Astrocyte (in vitro differentiated cells and primary cell): Measurements from ENCODE around the gene NABP2. TPM values are rescaled to one million over a fixed set of nuclear protein-coding genes. Genes with fewer than 3 reads are reported as not detected.

ENCODE experiments used
- DNase-seq: peaks from one replicate; pipeline ENCODE4 v3.0.0-alpha.2; 2010; ENCODE audit warnings: low read depth
- FAIRE-seq: peaks from 2 replicates; lab custom pipeline; 2011; peaks lifted over from hg19 to GRCh38; lab: Jason Lieb, UNC
- H2AFZ ChIP-seq: 2 replicates; pipeline ENCODE4 v1.6.0; 2012; ENCODE audit warnings: low read depth, low read length, inconsistent platforms
- H3K27ac ChIP-seq: 2 replicates; pipeline ENCODE4 v1.5.1; 2011; ENCODE audit warnings: low read depth, low read length, inconsistent platforms
- H3K27me3 ChIP-seq: 2 replicates; pipeline ENCODE4 v1.6.0; 2011; ENCODE audit warnings: low read length, inconsistent platforms; ENCODE audit not compliant: insufficient read depth
- H3K36me3 ChIP-seq: 2 replicates; pipeline ENCODE4 v1.5.1; 2011; ENCODE audit warnings: low read length, inconsistent platforms; ENCODE audit not compliant: insufficient read depth
- H3K4me1 ChIP-seq: 2 replicates; pipeline ENCODE4 v1.5.1; 2011; ENCODE audit warnings: low read length, inconsistent platforms; ENCODE audit not compliant: insufficient read depth
- H3K4me2 ChIP-seq: 2 replicates; pipeline ENCODE4 v1.6.0; 2012; ENCODE audit warnings: low read length, inconsistent platforms
- H3K4me3 ChIP-seq: 2 replicates; pipeline ENCODE4 v1.5.1; 2011; ENCODE audit warnings: low read depth, mild to moderate bottlenecking, low read length, inconsistent platforms; ENCODE audit not compliant: insufficient read depth
- H3K79me2 ChIP-seq: 2 replicates; pipeline ENCODE4 v1.6.0; 2012; ENCODE audit warnings: mild to moderate bottlenecking, low read length, inconsistent platforms; ENCODE audit not compliant: insufficient read depth
- H3K9ac ChIP-seq: 2 replicates; pipeline ENCODE4 v1.6.0; 2012; ENCODE audit warnings: mild to moderate bottlenecking, low read length, inconsistent platforms
- H3K9me3 ChIP-seq: 2 replicates; pipeline ENCODE4 v1.5.1; 2012; ENCODE audit warnings: low read depth, mild to moderate bottlenecking, low read length, inconsistent platforms; ENCODE audit not compliant: insufficient read depth
- H4K20me1 ChIP-seq: 2 replicates; pipeline ENCODE4 v1.6.0; 2012; ENCODE audit warnings: low read length, inconsistent platforms; ENCODE audit not compliant: insufficient read depth
- H3K27ac Mint-ChIP-seq: one replicate; pipeline ENCODE4 v1.8.0; 2021; ENCODE audit warnings: mild to moderate bottlenecking, mixed read lengths; ENCODE audit not compliant: unreplicated experiment
- H3K27me3 Mint-ChIP-seq: one replicate; pipeline ENCODE4 v1.8.0; 2021; ENCODE audit warnings: low read depth, mixed read lengths; ENCODE audit not compliant: unreplicated experiment
- H3K36me3 Mint-ChIP-seq: one replicate; pipeline ENCODE4 v1.8.0; 2021; ENCODE audit warnings: low read depth, mixed read lengths; ENCODE audit not compliant: unreplicated experiment
- H3K4me1 Mint-ChIP-seq: one replicate; pipeline ENCODE4 v1.8.0; 2021; ENCODE audit warnings: low read depth, mixed read lengths; ENCODE audit not compliant: unreplicated experiment
- H3K4me3 Mint-ChIP-seq: one replicate; pipeline ENCODE4 v1.8.0; 2021; ENCODE audit warnings: mild to moderate bottlenecking, moderate library complexity, mixed read lengths; ENCODE audit not compliant: unreplicated experiment
- H3K9me3 Mint-ChIP-seq: one replicate; pipeline ENCODE4 v1.8.0; 2021; ENCODE audit warnings: mild to moderate bottlenecking, mixed read lengths; ENCODE audit not compliant: unreplicated experiment
- EZH2 ChIP-seq: IDR thresholded peaks from 2 replicates; pipeline ENCODE4 v1.6.1; 2012; ENCODE audit warnings: mild to moderate bottlenecking, low read length, inconsistent platforms; ENCODE audit not compliant: insufficient read depth
- total RNA-seq: library from RNA; stranded (reverse); gene quantifications from 2 replicates; pipeline ENCODE4 v1.2.1, GENCODE V29; 2021
- TF ChIP-seq, protein P1 (sequence below): IDR thresholded peaks from 2 replicates; pipeline ENCODE4 v1.5.1; 2011; ENCODE audit warnings: low read depth, mild to moderate bottlenecking, inconsistent platforms, low read length, moderate library complexity; ENCODE audit not compliant: insufficient read depth

Gene NABP2
- total RNA-seq, 1 donor from 2014 or later, result 29.1 TPM

DNA sequence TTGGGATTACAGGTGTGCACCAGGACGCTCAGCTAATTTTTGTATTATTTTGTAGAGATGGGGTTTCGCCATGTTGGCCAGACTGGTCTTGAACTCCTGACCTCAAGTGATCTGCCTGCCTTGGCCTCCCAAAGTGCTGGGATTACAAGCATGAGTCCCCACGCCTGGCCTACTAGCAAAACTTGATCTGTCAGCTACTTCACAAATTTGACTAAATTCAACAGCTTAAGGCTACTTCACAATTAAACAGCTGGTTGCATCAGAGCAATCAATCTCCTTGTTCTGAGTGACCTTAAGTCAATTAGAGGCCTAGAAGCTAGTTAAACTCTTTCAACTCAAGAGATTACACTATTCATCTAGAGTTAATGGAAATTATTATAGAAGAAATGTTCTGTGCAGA, 54.8 kb downstream of the NABP2 start:
- Histone ChIP-seq H3K79me2 (no peaks in the 10 kb centered on the region), H3K4me2 (no peak overlapping the region), H3K27ac (no peak overlapping the region), H3K9me3 (no peaks in the 10 kb centered on the region), H3K36me3 (peaks cover 54% of the 10 kb centered on the region), H3K9ac (no peak overlapping the region), H2AFZ (no peak overlapping the region), H4K20me1 (peaks cover 4% of the 10 kb centered on the region), H3K4me3 (no peak overlapping the region), H3K27me3 (no peaks in the 10 kb centered on the region), H3K4me1 (no peaks in the 10 kb centered on the region)
- TF ChIP-seq, protein P1, sequence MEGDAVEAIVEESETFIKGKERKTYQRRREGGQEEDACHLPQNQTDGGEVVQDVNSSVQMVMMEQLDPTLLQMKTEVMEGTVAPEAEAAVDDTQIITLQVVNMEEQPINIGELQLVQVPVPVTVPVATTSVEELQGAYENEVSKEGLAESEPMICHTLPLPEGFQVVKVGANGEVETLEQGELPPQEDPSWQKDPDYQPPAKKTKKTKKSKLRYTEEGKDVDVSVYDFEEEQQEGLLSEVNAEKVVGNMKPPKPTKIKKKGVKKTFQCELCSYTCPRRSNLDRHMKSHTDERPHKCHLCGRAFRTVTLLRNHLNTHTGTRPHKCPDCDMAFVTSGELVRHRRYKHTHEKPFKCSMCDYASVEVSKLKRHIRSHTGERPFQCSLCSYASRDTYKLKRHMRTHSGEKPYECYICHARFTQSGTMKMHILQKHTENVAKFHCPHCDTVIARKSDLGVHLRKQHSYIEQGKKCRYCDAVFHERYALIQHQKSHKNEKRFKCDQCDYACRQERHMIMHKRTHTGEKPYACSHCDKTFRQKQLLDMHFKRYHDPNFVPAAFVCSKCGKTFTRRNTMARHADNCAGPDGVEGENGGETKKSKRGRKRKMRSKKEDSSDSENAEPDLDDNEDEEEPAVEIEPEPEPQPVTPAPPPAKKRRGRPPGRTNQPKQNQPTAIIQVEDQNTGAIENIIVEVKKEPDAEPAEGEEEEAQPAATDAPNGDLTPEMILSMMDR, result no peak
- TF ChIP-seq EZH2, result no peak
- H3K27ac Mint-ChIP-seq, result no peak overlapping the region
- H3K9me3 Mint-ChIP-seq, result no peaks in the 10 kb centered on the region
- DNase-seq (no peak), FAIRE-seq (no peak)
- H3K4me1 Mint-ChIP-seq, result no peaks in the 10 kb centered on the region
- H3K4me3 Mint-ChIP-seq, result no peak overlapping the region
- peaks cover 18% of the 10 kb centered on the region for H3K36me3 Mint-ChIP-seq
- H3K27me3 Mint-ChIP-seq, result no peaks in the 10 kb centered on the region

Other genes with a start within 250 kb of the NABP2 start
- gene SUOX, start 227.1 kb upstream of the NABP2 start, total RNA-seq, result 13.6 and 14.3 TPM in 2 replicates
- 5.6 and 6.9 TPM in 2 replicates for gene IKZF4, start 203.3 kb upstream of the NABP2 start, total RNA-seq
- gene RPS26, start 182.4 kb upstream of the NABP2 start, total RNA-seq, result 39.4 and 45.9 TPM in 2 replicates
- 2.6 and 3.8 TPM in 2 replicates for gene ERBB3, start 144.2 kb upstream of the NABP2 start, total RNA-seq
- gene PA2G4, start 119.8 kb upstream of the NABP2 start, total RNA-seq, result 124 and 130 TPM in 2 replicates
- gene RPL41, start 107.7 kb upstream of the NABP2 start, total RNA-seq, result 3,078 and 3,088 TPM in 2 replicates
- 4.1 and 4.2 TPM in 2 replicates for gene ZC3H10, start 106.1 kb upstream of the NABP2 start, total RNA-seq
- 138 and 142 TPM in 2 replicates for gene ESYT1, start 96.1 kb upstream of the NABP2 start, total RNA-seq
- gene MYL6B, start 71.8 kb upstream of the NABP2 start, total RNA-seq, result 110 and 118 TPM in 2 replicates
- gene MYL6, start 66.0 kb upstream of the NABP2 start, total RNA-seq, result 2,485 and 2,685 TPM in 2 replicates
- gene SMARCC2, start 34.9 kb upstream of the NABP2 start, total RNA-seq, result 57.5 and 57.6 TPM in 2 replicates
- gene RNF41, start 2.4 kb upstream of the NABP2 start, total RNA-seq, result 85.8 and 85.9 TPM in 2 replicates
- 0.39 TPM in 1 of 2 replicates, not detected in the other for gene SLC39A5, start 5.7 kb downstream of the NABP2 start, total RNA-seq
- gene ANKRD52, start 34.0 kb downstream of the NABP2 start, total RNA-seq, result 98.4 and 105 TPM in 2 replicates
- gene COQ10A, start 42.6 kb downstream of the NABP2 start, total RNA-seq, result 6.7 and 9.3 TPM in 2 replicates
- gene CS, start 76.0 kb downstream of the NABP2 start, total RNA-seq, result 171 and 212 TPM in 2 replicates
- 187 and 202 TPM in 2 replicates for gene CNPY2, start 91.6 kb downstream of the NABP2 start, total RNA-seq
- 10.1 and 15.4 TPM in 2 replicates for gene PAN2, start 109.7 kb downstream of the NABP2 start, total RNA-seq
- gene IL23A, start 114.5 kb downstream of the NABP2 start, total RNA-seq, result 0.32 TPM in 1 of 2 replicates, not detected in the other
- gene STAT2, start 135.8 kb downstream of the NABP2 start, total RNA-seq, result 257 and 291 TPM in 2 replicates
- gene APOF, start 138.5 kb downstream of the NABP2 start, total RNA-seq, result not detected in 2 replicates
- 7.3 and 8.5 TPM in 2 replicates for gene TIMELESS, start 225.1 kb downstream of the NABP2 start, total RNA-seq
- gene MIP, start 230.3 kb downstream of the NABP2 start, total RNA-seq, result not detected in 2 replicates
- 1.6 and 2.0 TPM in 2 replicates for gene SPRYD4, start 244.2 kb downstream of the NABP2 start, total RNA-seq